WTC11 (cell line): Measurements from ENCODE around the gene SH3BP2.

Experiments
- EMX1 ChIP-seq: fragments of 250-450 bp; sonication (Bioruptor Pico); IDR thresholded peaks from 2 replicates; pipeline ENCODE4 v1.8.0; 2021; ENCODE audit warnings: mild to moderate bottlenecking
- FOXP1 ChIP-seq: sonication (generic); formaldehyde crosslinking; IDR thresholded peaks from 2 replicates; pipeline ENCODE4 v1.8.0; 2022; ENCODE audit warnings: missing genetic modification reagents, mild to moderate bottlenecking, moderate library complexity, borderline replicate concordance
- TF ChIP-seq, protein P1 (sequence below): fragments of 200-600 bp; IDR thresholded peaks from 2 replicates; pipeline ENCODE4 v1.8.0; 2022; ENCODE audit warnings: antibody characterized with exemption

DNA sequence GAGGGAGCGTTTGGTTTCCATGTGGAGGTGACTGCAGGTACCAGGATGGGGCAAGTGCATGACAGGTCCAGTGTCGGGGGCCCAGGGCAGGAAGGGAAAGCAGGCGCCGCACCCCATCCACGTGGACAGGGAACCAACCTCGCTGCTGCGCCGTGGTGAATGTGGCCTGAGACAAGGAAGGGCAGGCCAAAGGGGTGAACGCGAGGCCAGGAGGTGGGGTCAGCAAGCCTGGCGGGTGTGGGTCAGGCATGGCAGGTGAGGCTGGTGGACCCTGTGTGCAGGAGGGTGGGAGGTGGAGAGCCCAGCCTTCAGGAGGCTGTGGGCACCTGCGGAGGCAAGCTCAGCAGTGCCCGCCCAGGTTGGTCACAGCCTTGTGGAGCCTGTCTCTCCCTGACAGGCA lies 14.7 kb downstream of the SH3BP2 start:
- no peak for TF ChIP-seq EMX1 (CRISPR knock-in tag)
- no peak for TF ChIP-seq FOXP1 (CRISPR knock-in tag)
- TF ChIP-seq, protein P1, sequence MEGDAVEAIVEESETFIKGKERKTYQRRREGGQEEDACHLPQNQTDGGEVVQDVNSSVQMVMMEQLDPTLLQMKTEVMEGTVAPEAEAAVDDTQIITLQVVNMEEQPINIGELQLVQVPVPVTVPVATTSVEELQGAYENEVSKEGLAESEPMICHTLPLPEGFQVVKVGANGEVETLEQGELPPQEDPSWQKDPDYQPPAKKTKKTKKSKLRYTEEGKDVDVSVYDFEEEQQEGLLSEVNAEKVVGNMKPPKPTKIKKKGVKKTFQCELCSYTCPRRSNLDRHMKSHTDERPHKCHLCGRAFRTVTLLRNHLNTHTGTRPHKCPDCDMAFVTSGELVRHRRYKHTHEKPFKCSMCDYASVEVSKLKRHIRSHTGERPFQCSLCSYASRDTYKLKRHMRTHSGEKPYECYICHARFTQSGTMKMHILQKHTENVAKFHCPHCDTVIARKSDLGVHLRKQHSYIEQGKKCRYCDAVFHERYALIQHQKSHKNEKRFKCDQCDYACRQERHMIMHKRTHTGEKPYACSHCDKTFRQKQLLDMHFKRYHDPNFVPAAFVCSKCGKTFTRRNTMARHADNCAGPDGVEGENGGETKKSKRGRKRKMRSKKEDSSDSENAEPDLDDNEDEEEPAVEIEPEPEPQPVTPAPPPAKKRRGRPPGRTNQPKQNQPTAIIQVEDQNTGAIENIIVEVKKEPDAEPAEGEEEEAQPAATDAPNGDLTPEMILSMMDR = no peak
